DOHH2 (cell line): ENCODE data around the gene AGFG1.

ENCODE experiments used
- CTCF ChIP-seq: fragments of 200-600 bp; sonication (generic); IDR thresholded peaks from one replicate; pipeline ENCODE4 v1.5.1; 2014; ENCODE audit warnings: antibody characterized with exemption, mild to moderate bottlenecking, low read depth, low read length; ENCODE audit not compliant: poor library complexity, severe bottlenecking
- EZH2phosphoT487 ChIP-seq: fragments of 200-600 bp; sonication (generic); IDR thresholded peaks from 2 replicates; pipeline ENCODE4 v1.6.1; 2017; ENCODE audit warnings: borderline replicate concordance, mild to moderate bottlenecking, antibody characterized with exemption, low read length, moderate library complexity, mixed read lengths

- no peak for TF ChIP-seq CTCF
- TF ChIP-seq EZH2phosphoT487 = no peak
These were observed 20.3 kb upstream of the AGFG1 start for GRCh38 chr2:227451655-227451992.
